Measurements from ENCODE around the gene DUSP19.
"Not testable (repeated sequence)": the region's sequence is repeated elsewhere in the genome, so short reads cannot be mapped to it uniquely, and the experiment has no call there.

DNA sequence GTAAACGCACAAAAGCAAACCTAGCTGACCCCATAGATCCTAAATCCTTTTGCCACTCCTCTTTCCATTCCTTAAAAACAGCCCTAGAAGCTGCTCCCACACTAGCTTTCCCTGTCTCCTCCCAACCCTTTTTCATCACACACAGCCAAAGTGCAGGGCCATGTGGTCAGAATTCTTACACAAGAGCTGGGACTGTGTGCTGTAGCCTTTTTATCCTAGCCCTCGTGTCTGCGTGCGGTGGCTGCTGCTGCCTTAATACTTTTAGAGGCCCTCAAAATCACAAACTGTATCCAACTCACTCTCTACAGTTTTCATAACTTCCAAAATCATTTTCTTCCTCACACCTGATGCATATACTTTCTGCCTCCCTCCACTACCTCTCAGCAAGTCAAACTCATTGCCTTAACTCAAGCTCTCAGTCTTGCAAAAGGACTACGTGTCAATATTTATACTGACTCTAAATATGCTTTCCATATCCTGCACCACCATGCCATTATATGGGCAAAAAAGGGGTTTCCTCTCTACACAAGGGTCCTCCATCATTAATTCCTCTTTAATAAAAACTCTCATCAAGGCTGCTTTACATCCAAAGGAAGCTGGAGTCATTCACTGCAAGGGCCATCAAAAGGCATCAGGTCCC, 30.9 kb upstream of the DUSP19 start:
- TF ChIP-seq ZNF274 (IDR thresholded peaks at IDR 0.05; ENCODE audit: low read depth, low read length); YY1 (IDR thresholded peaks at IDR 0.05; ENCODE audit: insufficient read depth, insufficient read length): not testable (repeated sequence)
